Erythroblast (primary cell): Measurements from ENCODE around the gene CHST7.

ENCODE experiments used
- GATA1 ChIP-seq: IDR thresholded peaks from 2 replicates; pipeline ENCODE4 v1.6.1; 2011; ENCODE audit warnings: low read depth, mild to moderate bottlenecking, control low read depth, low read length, moderate library complexity
- POLR2A ChIP-seq: IDR thresholded peaks from 2 replicates; pipeline ENCODE4 v1.6.1; 2011; ENCODE audit warnings: mild to moderate bottlenecking, low read length

DNA sequence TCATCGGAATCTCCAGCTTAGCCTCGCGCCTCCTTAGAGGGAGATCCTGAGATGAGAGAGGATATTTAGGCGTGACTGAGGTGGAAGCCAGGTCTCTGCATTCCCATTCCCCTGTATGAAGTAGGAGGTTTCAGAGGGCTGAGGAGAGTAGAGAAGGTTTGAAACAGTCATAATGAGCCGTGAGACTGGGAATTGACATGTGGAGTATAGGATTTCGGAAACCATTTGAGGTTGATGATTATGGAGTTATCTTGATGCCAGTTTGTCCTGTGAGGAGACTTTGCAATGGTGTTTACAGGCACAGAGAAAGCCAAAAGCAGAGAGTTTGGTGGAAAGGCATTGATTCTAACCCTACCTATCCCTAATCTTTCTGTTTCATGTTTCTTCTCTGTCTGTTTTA lies 2.0 kb downstream of the CHST7 start:
- TF ChIP-seq POLR2A (no peak), GATA1 (no peak)
